GM12878 (cell line): ENCODE measurements around the gene FAM25G. TPM values are rescaled to one million over a fixed set of nuclear protein-coding genes. Genes with fewer than 3 reads are reported as not detected.
"Not testable (repeated sequence)": the region's sequence is repeated elsewhere in the genome, so short reads cannot be mapped to it uniquely, and the experiment has no call there.

Source experiments
- ATAC-seq: fragments of 200-7000 bp; cut with Tn5 transposase; 3 replicates; pipeline ENCODE4 v1.9.1; 2020; ENCODE audit warnings: mild to moderate bottlenecking, moderate library complexity
- BruUV-seq: library from RNA; stranded (reverse); fragments of 400-500 nt; replicated peaks from 2 replicates; lab custom pipeline; 2021; lab: Mats Ljungman, UMichigan
- CTCF ChIA-PET: fragments of 300-600 bp; sonication (Branson Sonifier 250); formaldehyde crosslinking; extraction: SDS; loops from one replicate; lab custom pipeline; 2021; ENCODE audit warnings: inconsistent platforms; lab: Yijun Ruan, JAX
- POLR2A ChIA-PET: fragments of 350-600 bp; formaldehyde crosslinking; extraction: SDS; loops from one replicate; lab custom pipeline; 2021; ENCODE audit warnings: inconsistent platforms; lab: Charles Lee
- RAD21 ChIA-PET: fragments of 300-600 bp; sonication (Branson Sonifier 250); formaldehyde crosslinking; loops from one replicate; lab custom pipeline; 2023; ENCODE audit warnings: antibody characterized with exemption; ENCODE audit not compliant: unreplicated experiment; lab: Charles Lee
- SMC1A ChIA-PET: fragments of 300-600 bp; sonication (Branson Sonifier 250); formaldehyde crosslinking; loops from one replicate; lab custom pipeline; 2023; ENCODE audit not compliant: unreplicated experiment, uncharacterized antibody; lab: Charles Lee
- DNase-seq: peaks from one replicate; pipeline ENCODE4 v3.0.0-alpha.2; 2011; ENCODE audit warnings: low read depth, low spot score
- FAIRE-seq: peaks from 3 replicates; lab custom pipeline; 2011; peaks lifted over from hg19 to GRCh38; lab: Jason Lieb, UNC
- H2AFZ ChIP-seq: 2 replicates; pipeline ENCODE4 v1.6.0; 2011; ENCODE audit warnings: low read depth, low read length, control low read depth; ENCODE audit not compliant: control insufficient read depth
- H3K27ac ChIP-seq: 2 replicates; pipeline ENCODE4 v1.5.1; 2011; ENCODE audit warnings: control low read depth; ENCODE audit not compliant: control insufficient read depth, insufficient read depth
- H3K27me3 ChIP-seq, 2 experiments: replicated peaks in 1 of 2; 2 replicates each; pipeline versions ENCODE4 v1.6.0 to v1.6.1; 2011; ENCODE audit warnings: low read length in 1 of 2; ENCODE audit not compliant: control insufficient read depth in 2 of 2, insufficient read depth in 2 of 2
- H3K36me3 ChIP-seq, 2 experiments: 2 replicates each; pipeline ENCODE4 v1.5.1; 2011; ENCODE audit warnings: low read length in 1 of 2; ENCODE audit not compliant: control insufficient read depth in 2 of 2, insufficient read depth in 2 of 2
- H3K4me1 ChIP-seq: 2 replicates; pipeline ENCODE4 v1.6.1; 2011; ENCODE audit warnings: mild to moderate bottlenecking, low read length, moderate library complexity, mixed read lengths; ENCODE audit not compliant: control insufficient read depth, insufficient read depth
- H3K4me2 ChIP-seq: 2 replicates; pipeline ENCODE4 v1.6.0; 2011; ENCODE audit warnings: control low read depth; ENCODE audit not compliant: control insufficient read depth, insufficient read depth
- H3K4me3 ChIP-seq: fragments of 200-600 bp; sonication (generic); 2 replicates; pipeline ENCODE4 v1.5.1; 2016
- H3K79me2 ChIP-seq: 2 replicates; pipeline ENCODE4 v1.6.0; 2011; ENCODE audit warnings: low read length; ENCODE audit not compliant: control insufficient read depth, insufficient read depth
- H3K9ac ChIP-seq: 2 replicates; pipeline ENCODE4 v1.8.0; 2011; ENCODE audit warnings: low read length, control low read depth, mixed read lengths; ENCODE audit not compliant: control insufficient read depth, insufficient read depth
- H3K9me3 ChIP-seq: replicated peaks from 3 replicates; pipeline ENCODE4 v1.5.1; 2011; ENCODE audit warnings: mild to moderate bottlenecking, low read length; ENCODE audit not compliant: control insufficient read depth, insufficient read depth
- H4K20me1 ChIP-seq: 2 replicates; pipeline ENCODE4 v1.6.0; 2011; ENCODE audit not compliant: control insufficient read depth, insufficient read depth
- WGBS: methylation state at CpG from one replicate; pipeline ENCODE4 v1.1.6; 2016; ENCODE audit warnings: low lambda C conversion rate; ENCODE audit not compliant: insufficient replicate concordance, insufficient coverage; ENCODE audit errors: missing lambda C conversion rate; 5-methylcytosine and 5-hydroxymethylcytosine counted together
- in situ Hi-C: fragments of 300-500 bp; cut with MboI; formaldehyde crosslinking; loops from 9 replicates; pipeline ENCODE4 v1.14.3; 2018; ENCODE audit warnings: mixed read lengths
- intact Hi-C: fragments of 100-400 bp; cut with micrococcal nuclease; formaldehyde crosslinking; loops from one replicate; pipeline ENCODE4 v1.14.2; 2022; ENCODE audit not compliant: unreplicated experiment
- polyA plus RNA-seq, 11 experiments: library from polyadenylated mRNA; depleted of rRNA in 4 of 11; unstranded in 6 of 11; stranded (reverse) in 5 of 11; fragments of >200 nt; fragmentation: Nextera tagmentation in 4 of 11; fragmentation: Illumina TruSeq in 1 of 11; extraction: Ambion mirVana in 4 of 11; extraction: Trizol in 1 of 11; gene quantifications; 1 replicate in 1 of 11; 2 replicates in 10 of 11; pipeline versions ENCODE4 v1.2.1 to v1.2.3, GENCODE V29; 2011 to 2016; ENCODE audit warnings: inconsistent platforms in 2 of 11, missing spikeins in 2 of 11, low read depth in 1 of 11
- total RNA-seq, 4 experiments: library from RNA; depleted of rRNA in 3 of 4; stranded (reverse); fragments of >200 nt in 3 of 4; fragmentation: Illumina TruSeq in 1 of 4; extraction: Trizol in 1 of 4; gene quantifications; 2 replicates each; pipeline versions ENCODE4 v1.2.1 to v1.2.3, GENCODE V29; 2013 to 2021

FAM25G gene
- total and polyA plus RNA-seq, 10 of the 15 experiments (the other 5 are each of a cell fraction or from before 2014, with no cell fraction given): not detected

- RAD21 ChIA-PET, in situ Hi-C loops: not testable (repeated sequence)
- 33% methylated on average over 5 of the region's 5 CpGs for WGBS
Observed at GRCh38 chr10:47475101-47475500, 16.4 kb downstream of the FAM25G start.

GRCh38 chr10:47473516-47473915 lies 18.0 kb downstream of the FAM25G start:
- POLR2A ChIA-PET: not testable (repeated sequence)

More at GRCh38 chr10:47475101-47475500, 16.4 kb downstream of the FAM25G start:
- ATAC-seq, H3K4me2 ChIP-seq, FAIRE-seq, SMC1A ChIA-PET, BruUV-seq, POLR2A ChIA-PET, H3K27ac ChIP-seq, DNase-seq, H3K36me3 ChIP-seq, H3K9me3 ChIP-seq, H3K27me3 ChIP-seq, H4K20me1 ChIP-seq, intact Hi-C loops, H3K4me1 ChIP-seq, H3K4me3 ChIP-seq, H3K9ac ChIP-seq, H2AFZ ChIP-seq, H3K79me2 ChIP-seq, CTCF ChIA-PET: not testable (repeated sequence)

GRCh38 chr10:47472647-47473046 lies 18.9 kb downstream of the FAM25G start:
- H3K27ac ChIP-seq, intact Hi-C loops, H3K9me3 ChIP-seq, DNase-seq, CTCF ChIA-PET, H3K4me3 ChIP-seq, RAD21 ChIA-PET, H3K9ac ChIP-seq, BruUV-seq, SMC1A ChIA-PET, FAIRE-seq, H3K36me3 ChIP-seq, H3K4me1 ChIP-seq, POLR2A ChIA-PET, in situ Hi-C loops, H2AFZ ChIP-seq, H3K27me3 ChIP-seq, H3K4me2 ChIP-seq, H3K79me2 ChIP-seq, H4K20me1 ChIP-seq: not testable (repeated sequence)
- peak; percentile 63 for ATAC-seq
- no CpG with 5 or more reads among the region's 3 CpGs for WGBS

More at GRCh38 chr10:47473516-47473915, 18.0 kb downstream of the FAM25G start:
- WGBS: no CpG with 5 or more reads among the region's 7 CpGs
- RAD21 ChIA-PET, BruUV-seq, DNase-seq, CTCF ChIA-PET, H4K20me1 ChIP-seq, H3K4me2 ChIP-seq, FAIRE-seq, ATAC-seq, H3K4me1 ChIP-seq, H3K79me2 ChIP-seq, SMC1A ChIA-PET, H3K27ac ChIP-seq, in situ Hi-C loops, H3K9me3 ChIP-seq, intact Hi-C loops, H3K4me3 ChIP-seq, H3K36me3 ChIP-seq, H3K27me3 ChIP-seq, H3K9ac ChIP-seq, H2AFZ ChIP-seq: not testable (repeated sequence)

- BruUV-seq, CTCF ChIA-PET: not testable (repeated sequence)
Observed at GRCh38 chr10:47472072-47472471, 19.4 kb downstream of the FAM25G start.

More at GRCh38 chr10:47472072-47472471, 19.4 kb downstream of the FAM25G start:
- H3K9me3 ChIP-seq, ATAC-seq, SMC1A ChIA-PET, H3K4me1 ChIP-seq, H2AFZ ChIP-seq, in situ Hi-C loops, H3K9ac ChIP-seq, DNase-seq, RAD21 ChIA-PET, intact Hi-C loops, H3K4me3 ChIP-seq, H3K4me2 ChIP-seq, H3K36me3 ChIP-seq, POLR2A ChIA-PET, FAIRE-seq, H3K27me3 ChIP-seq, H4K20me1 ChIP-seq, H3K79me2 ChIP-seq, H3K27ac ChIP-seq: not testable (repeated sequence)
- WGBS: no CpG with 5 or more reads among the region's 5 CpGs
